H9 (cell line): Measurements from ENCODE around the gene DAZAP1. TPM values are rescaled to one million over a fixed set of nuclear protein-coding genes. Genes with fewer than 3 reads are reported as not detected.

ENCODE experiments used
- DNase-seq: peaks from one replicate; pipeline ENCODE4 v3.0.0-alpha.2; 2017
- H2AFZ ChIP-seq: one replicate; pipeline ENCODE4 v1.6.1; 2013; ENCODE audit warnings: mild to moderate bottlenecking, low read length, control low read depth, moderate library complexity
- H2AK5ac ChIP-seq: 2 replicates; pipeline ENCODE4 v1.6.1; 2013; ENCODE audit warnings: low read length, control low read depth, mixed read lengths; ENCODE audit not compliant: insufficient read length
- H2BK120ac ChIP-seq: one replicate; pipeline ENCODE4 v1.6.1; 2013; ENCODE audit warnings: low read depth, mild to moderate bottlenecking, low read length, control low read depth, inconsistent platforms; ENCODE audit not compliant: poor library complexity, severe bottlenecking
- H2BK12ac ChIP-seq: 2 replicates; pipeline ENCODE4 v1.6.1; 2013; ENCODE audit warnings: low read length, control low read depth, mixed read lengths, low read depth; ENCODE audit not compliant: insufficient read length
- H2BK15ac ChIP-seq: 2 replicates; pipeline ENCODE4 v1.6.1; 2013; ENCODE audit warnings: low read depth, low read length, control low read depth
- H2BK20ac ChIP-seq: one replicate; pipeline ENCODE4 v1.6.1; 2013; ENCODE audit warnings: low read depth, mild to moderate bottlenecking, low read length, control low read depth, inconsistent platforms; ENCODE audit not compliant: poor library complexity, severe bottlenecking
- H2BK5ac ChIP-seq: 2 replicates; pipeline ENCODE4 v1.6.1; 2013; ENCODE audit warnings: low read length, control low read depth, mixed read lengths; ENCODE audit not compliant: insufficient read length
- H3K14ac ChIP-seq: 2 replicates; pipeline ENCODE4 v1.6.1; 2013; ENCODE audit warnings: low read length, control low read depth; ENCODE audit not compliant: insufficient read depth
- H3K18ac ChIP-seq: 2 replicates; pipeline ENCODE4 v1.6.1; 2013; ENCODE audit warnings: low read depth, mild to moderate bottlenecking, mixed read lengths, low read length, control low read depth; ENCODE audit not compliant: insufficient read length
- H3K23ac ChIP-seq: 2 replicates; pipeline ENCODE4 v1.6.1; 2013; ENCODE audit warnings: low read length, control low read depth, mixed read lengths, low read depth; ENCODE audit not compliant: insufficient read length
- H3K23me2 ChIP-seq: 2 replicates; pipeline ENCODE4 v1.6.1; 2013; ENCODE audit warnings: low read depth, mild to moderate bottlenecking, mixed read lengths, low read length, control low read depth; ENCODE audit not compliant: insufficient read length, poor library complexity, severe bottlenecking
- H3K27ac ChIP-seq: 2 replicates; pipeline ENCODE4 v1.5.1; 2013; ENCODE audit warnings: low read length, control low read depth, mixed read lengths, low read depth; ENCODE audit not compliant: insufficient read length
- H3K27me3 ChIP-seq: 2 replicates; pipeline ENCODE4 v1.6.1; 2013; ENCODE audit warnings: low read length, control low read depth, inconsistent platforms; ENCODE audit not compliant: insufficient read depth
- H3K4ac ChIP-seq: 2 replicates; pipeline ENCODE4 v1.6.1; 2013; ENCODE audit warnings: low read depth, mild to moderate bottlenecking, control low read depth, inconsistent platforms, low read length, moderate library complexity
- H3K4me1 ChIP-seq: 2 replicates; pipeline ENCODE4 v1.6.1; 2013; ENCODE audit warnings: low read length, control low read depth, inconsistent platforms; ENCODE audit not compliant: insufficient read depth
- H3K4me2 ChIP-seq: 2 replicates; pipeline ENCODE4 v1.6.1; 2013; ENCODE audit warnings: low read length, control low read depth, mixed read lengths; ENCODE audit not compliant: insufficient read length, insufficient read depth
- H3K56ac ChIP-seq: 2 replicates; pipeline ENCODE4 v1.6.1; 2013; ENCODE audit warnings: low read depth, mild to moderate bottlenecking, mixed read lengths, low read length, control low read depth; ENCODE audit not compliant: insufficient read length
- H3K79me1 ChIP-seq: 2 replicates; pipeline ENCODE4 v1.6.1; 2013; ENCODE audit warnings: low read depth, mild to moderate bottlenecking, moderate library complexity, low read length, control low read depth, inconsistent platforms; ENCODE audit not compliant: insufficient read depth, poor library complexity, severe bottlenecking
- H3K79me2 ChIP-seq: 2 replicates; pipeline ENCODE4 v1.6.1; 2013; ENCODE audit warnings: low read length, control low read depth, inconsistent platforms; ENCODE audit not compliant: insufficient read depth
- H3K9ac ChIP-seq: 2 replicates; pipeline ENCODE4 v1.6.1; 2013; ENCODE audit warnings: low read length, control low read depth, mixed read lengths; ENCODE audit not compliant: insufficient read length; ENCODE audit errors: extremely low read depth
- H3K9me3 ChIP-seq: one replicate; pipeline ENCODE4 v1.6.1; 2013; ENCODE audit warnings: low read depth, low read length, inconsistent platforms; ENCODE audit not compliant: control insufficient read depth
- H3T11ph ChIP-seq: one replicate; pipeline ENCODE4 v1.6.1; 2013; ENCODE audit warnings: mild to moderate bottlenecking, low read length, control low read depth, inconsistent platforms
- H4K20me1 ChIP-seq: one replicate; pipeline ENCODE4 v1.6.1; 2013; ENCODE audit not compliant: control insufficient read depth, insufficient read length, insufficient read depth
- H4K5ac ChIP-seq: 2 replicates; pipeline ENCODE4 v1.6.1; 2013; ENCODE audit warnings: low read depth, mild to moderate bottlenecking, mixed read lengths, low read length, control low read depth; ENCODE audit not compliant: insufficient read length
- H4K8ac ChIP-seq: replicated peaks from 2 replicates; pipeline ENCODE4 v1.6.1; 2013; ENCODE audit warnings: low read length, control low read depth, mixed read lengths, low read depth; ENCODE audit not compliant: insufficient read length
- H4K91ac ChIP-seq: 2 replicates; pipeline ENCODE4 v1.6.1; 2013; ENCODE audit warnings: low read depth, mild to moderate bottlenecking, moderate library complexity, mixed read lengths, low read length, control low read depth; ENCODE audit not compliant: insufficient read length
- H3K27ac Mint-ChIP-seq, 3 experiments: 2 replicates in 2 of 3; 3 replicates in 1 of 3; pipeline ENCODE4 v1.8.0; 2020 to 2021; ENCODE audit warnings: mixed read lengths in 3 of 3, mild to moderate bottlenecking in 1 of 3, moderate library complexity in 1 of 3
- H3K27me3 Mint-ChIP-seq: 2 replicates; pipeline ENCODE4 v1.8.0; 2021; ENCODE audit warnings: low read depth, mild to moderate bottlenecking, moderate library complexity, mixed read lengths
- H3K36me3 Mint-ChIP-seq, 3 experiments: 2 replicates in 2 of 3; 3 replicates in 1 of 3; pipeline ENCODE4 v1.8.0; 2020 to 2021; ENCODE audit warnings: low read depth in 3 of 3, mixed read lengths in 3 of 3; ENCODE audit not compliant: insufficient read depth in 1 of 3
- H3K4me1 Mint-ChIP-seq, 2 experiments: 2 replicates each; pipeline ENCODE4 v1.8.0; 2020; ENCODE audit warnings: mixed read lengths in 2 of 2
- H3K4me3 Mint-ChIP-seq, 2 experiments: 2 replicates in 1 of 2; 3 replicates in 1 of 2; pipeline ENCODE4 v1.8.0; 2020 to 2021; ENCODE audit warnings: mild to moderate bottlenecking in 2 of 2, mixed read lengths in 2 of 2, moderate library complexity in 1 of 2
- H3K9me3 Mint-ChIP-seq, 2 experiments: 2 replicates in 1 of 2; 3 replicates in 1 of 2; pipeline ENCODE4 v1.8.0; 2020; ENCODE audit warnings: mild to moderate bottlenecking in 2 of 2, mixed read lengths in 2 of 2, moderate library complexity in 1 of 2
- WGBS: extraction: QIAGEN DNeasy Blood & Tissue Kit; methylation state at CpG from one replicate; pipeline ENCODE4 v1.1.7; 2013; ENCODE audit warnings: missing lambda C conversion rate, low lambda C conversion rate, mixed read lengths; ENCODE audit not compliant: insufficient read length; ENCODE audit errors: extremely low coverage; 5-methylcytosine and 5-hydroxymethylcytosine counted together
- total RNA-seq: library from RNA; stranded (reverse); gene quantifications from 2 replicates; pipeline ENCODE4 v1.2.1, GENCODE V29; 2021
- TF ChIP-seq, protein P1 (sequence below): fragments of 200-600 bp; sonication (generic); conservative IDR thresholded peaks from 3 replicates; pipeline ENCODE4 v1.8.0; 2021; ENCODE audit warnings: antibody characterized with exemption, mild to moderate bottlenecking

Gene DAZAP1
- total RNA-seq, 1 experiment from 2014 or later: 265 TPM

DNA sequence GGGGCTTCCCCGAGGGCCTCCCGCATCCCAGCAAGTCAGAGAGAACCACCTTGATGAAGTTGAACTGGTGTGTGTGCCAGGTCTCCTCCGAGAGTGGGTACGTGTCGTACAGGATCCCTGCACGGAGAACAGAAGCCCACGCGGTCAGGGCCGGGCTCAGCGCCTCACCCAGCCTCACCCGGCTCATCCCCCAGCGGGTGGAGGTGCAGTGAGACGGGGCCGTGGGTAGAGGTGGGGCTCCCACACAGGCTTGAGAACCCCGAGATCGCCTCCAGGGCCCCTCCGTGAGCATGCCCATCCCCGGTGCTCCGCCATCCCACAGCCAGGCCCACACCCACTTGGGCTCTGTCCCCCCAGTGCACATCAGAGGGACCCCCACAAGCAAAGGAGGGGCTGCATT lies 8.3 kb upstream of the DAZAP1 start:
- Histone ChIP-seq H4K5ac (no peak overlapping the region), H3K56ac (no peak overlapping the region), H2BK20ac (no peak overlapping the region), H3K27me3 (no peaks in the 10 kb centered on the region), H3K4ac (no peak overlapping the region), H3K14ac (no peak overlapping the region), H4K20me1 (no peaks in the 10 kb centered on the region), H3K79me1 (no peaks in the 10 kb centered on the region), H2AK5ac (no peak overlapping the region), H3T11ph (no peak overlapping the region), H3K23me2 (no peaks in the 10 kb centered on the region), H3K18ac (no peak overlapping the region), H2BK120ac (no peak overlapping the region), H4K91ac (no peak overlapping the region), H3K23ac (no peak overlapping the region), H2BK5ac (no peak overlapping the region), H2BK12ac (no peak overlapping the region), H3K4me2 (no peak overlapping the region), H3K27ac (no peak overlapping the region), H2AFZ (no peak overlapping the region), H3K79me2 (no peaks in the 10 kb centered on the region), H3K9ac (no peak overlapping the region), H2BK15ac (no peak overlapping the region), H4K8ac (no peak overlapping the region), H3K9me3 (no peaks in the 10 kb centered on the region), H3K4me1 (no peaks in the 10 kb centered on the region)
- no peak for DNase-seq
- Mint-ChIP-seq H3K36me3 (peaks cover 0 to 8% (median 6%) of the 10 kb centered on the region in 3 experiments; a peak in 3 of 7 replicates), H3K27ac (no peak overlapping the region), H3K9me3 (no peaks in the 10 kb centered on the region), H3K4me1 (peaks cover 2 to 15% of the 10 kb centered on the region in 2 experiments), H3K4me3 (no peak overlapping the region), H3K27me3 (peaks cover 11% of the 10 kb centered on the region)
- WGBS: no CpG with 5 or more reads among the region's 19 CpGs
- TF ChIP-seq, protein P1, sequence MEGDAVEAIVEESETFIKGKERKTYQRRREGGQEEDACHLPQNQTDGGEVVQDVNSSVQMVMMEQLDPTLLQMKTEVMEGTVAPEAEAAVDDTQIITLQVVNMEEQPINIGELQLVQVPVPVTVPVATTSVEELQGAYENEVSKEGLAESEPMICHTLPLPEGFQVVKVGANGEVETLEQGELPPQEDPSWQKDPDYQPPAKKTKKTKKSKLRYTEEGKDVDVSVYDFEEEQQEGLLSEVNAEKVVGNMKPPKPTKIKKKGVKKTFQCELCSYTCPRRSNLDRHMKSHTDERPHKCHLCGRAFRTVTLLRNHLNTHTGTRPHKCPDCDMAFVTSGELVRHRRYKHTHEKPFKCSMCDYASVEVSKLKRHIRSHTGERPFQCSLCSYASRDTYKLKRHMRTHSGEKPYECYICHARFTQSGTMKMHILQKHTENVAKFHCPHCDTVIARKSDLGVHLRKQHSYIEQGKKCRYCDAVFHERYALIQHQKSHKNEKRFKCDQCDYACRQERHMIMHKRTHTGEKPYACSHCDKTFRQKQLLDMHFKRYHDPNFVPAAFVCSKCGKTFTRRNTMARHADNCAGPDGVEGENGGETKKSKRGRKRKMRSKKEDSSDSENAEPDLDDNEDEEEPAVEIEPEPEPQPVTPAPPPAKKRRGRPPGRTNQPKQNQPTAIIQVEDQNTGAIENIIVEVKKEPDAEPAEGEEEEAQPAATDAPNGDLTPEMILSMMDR: no peak
